Fibroblast of villous mesenchyme (primary cell): ENCODE data around the gene TAF7. TPM values are rescaled to one million over a fixed set of nuclear protein-coding genes. Genes with fewer than 3 reads are reported as not detected.

ENCODE experiments used
- DNase-seq: peaks from one replicate; pipeline ENCODE4 v3.0.0-alpha.2; 2010; ENCODE audit warnings: low read depth
- H3K4me3 ChIP-seq: 2 replicates; pipeline ENCODE4 v1.5.1; 2011; ENCODE audit warnings: low read depth, mild to moderate bottlenecking, low read length
- total RNA-seq: library from RNA; depleted of rRNA; stranded (reverse); fragments of >200 nt; gene quantifications from 2 replicates; pipeline ENCODE4 v1.2.3, GENCODE V29; 2012
- TF ChIP-seq, protein P1 (sequence below): IDR thresholded peaks from 2 replicates; pipeline ENCODE4 v1.5.1; 2012; ENCODE audit warnings: low read depth, mild to moderate bottlenecking, low read length; ENCODE audit not compliant: insufficient read depth

Gene TAF7
- total RNA-seq, 1 donor: 73.0 TPM

DNA sequence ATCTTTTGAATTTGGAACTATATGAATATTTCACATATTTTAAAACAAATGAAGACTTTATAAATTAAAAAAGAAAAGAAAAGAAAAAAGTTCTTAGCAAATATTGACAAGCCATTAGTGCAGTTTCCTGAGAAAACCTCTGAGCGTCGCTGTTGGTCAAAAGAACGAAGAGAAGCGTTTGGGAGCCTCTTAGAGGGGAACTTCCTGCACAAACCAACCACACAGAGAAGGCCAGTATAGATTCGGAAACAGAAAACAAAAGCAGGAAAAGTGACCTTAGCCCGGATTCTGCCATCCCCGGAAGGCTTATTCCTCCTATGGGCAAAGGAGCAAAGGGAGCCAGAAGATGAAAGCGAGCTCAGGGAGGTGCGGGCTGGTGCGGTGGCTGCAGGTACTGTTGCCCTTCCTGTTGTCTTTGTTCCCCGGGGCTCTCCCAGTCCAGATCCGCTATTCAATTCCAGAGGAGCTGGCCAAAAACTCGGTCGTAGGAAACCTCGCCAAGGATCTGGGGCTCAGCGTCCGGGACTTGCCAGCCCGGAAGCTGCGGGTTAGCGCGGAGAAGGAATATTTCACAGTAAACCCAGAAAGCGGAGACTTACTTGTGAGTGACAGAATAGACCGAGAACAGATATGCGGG is 39.3 kb upstream of the TAF7 start, which contains the start of gene PCDHGB2:
PCDHGB2 (plus strand) TSS at position 205 of the 637 bp plus-strand sequence; CDS start at position 347, 142 bp downstream.
- DNase-seq: peak; percentile 51
- TF ChIP-seq, protein P1, sequence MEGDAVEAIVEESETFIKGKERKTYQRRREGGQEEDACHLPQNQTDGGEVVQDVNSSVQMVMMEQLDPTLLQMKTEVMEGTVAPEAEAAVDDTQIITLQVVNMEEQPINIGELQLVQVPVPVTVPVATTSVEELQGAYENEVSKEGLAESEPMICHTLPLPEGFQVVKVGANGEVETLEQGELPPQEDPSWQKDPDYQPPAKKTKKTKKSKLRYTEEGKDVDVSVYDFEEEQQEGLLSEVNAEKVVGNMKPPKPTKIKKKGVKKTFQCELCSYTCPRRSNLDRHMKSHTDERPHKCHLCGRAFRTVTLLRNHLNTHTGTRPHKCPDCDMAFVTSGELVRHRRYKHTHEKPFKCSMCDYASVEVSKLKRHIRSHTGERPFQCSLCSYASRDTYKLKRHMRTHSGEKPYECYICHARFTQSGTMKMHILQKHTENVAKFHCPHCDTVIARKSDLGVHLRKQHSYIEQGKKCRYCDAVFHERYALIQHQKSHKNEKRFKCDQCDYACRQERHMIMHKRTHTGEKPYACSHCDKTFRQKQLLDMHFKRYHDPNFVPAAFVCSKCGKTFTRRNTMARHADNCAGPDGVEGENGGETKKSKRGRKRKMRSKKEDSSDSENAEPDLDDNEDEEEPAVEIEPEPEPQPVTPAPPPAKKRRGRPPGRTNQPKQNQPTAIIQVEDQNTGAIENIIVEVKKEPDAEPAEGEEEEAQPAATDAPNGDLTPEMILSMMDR: peak; percentile 40
- peak within 1 kb of the TSS; percentile 48 for H3K4me3 ChIP-seq

DNA sequence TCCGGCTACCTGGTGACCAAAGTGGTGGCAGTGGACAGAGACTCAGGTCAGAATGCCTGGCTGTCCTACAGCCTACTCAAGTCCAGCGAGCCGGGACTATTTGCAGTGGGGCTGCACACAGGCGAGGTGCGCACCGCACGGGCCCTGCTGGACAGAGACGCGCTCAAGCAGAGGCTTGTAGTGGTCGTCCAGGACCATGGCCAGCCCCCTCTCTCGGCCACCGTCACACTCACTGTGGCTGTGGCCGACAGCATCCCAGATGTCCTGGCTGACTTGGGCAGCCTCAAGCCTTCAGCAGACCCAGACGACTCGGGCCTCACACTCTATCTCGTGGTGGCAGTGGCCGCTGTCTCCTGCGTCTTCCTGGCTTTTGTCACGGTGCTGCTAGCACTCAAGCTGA is 36.4 kb upstream of the TAF7 start:
- no peak overlapping the region for H3K4me3 ChIP-seq
- TF ChIP-seq, protein P1: no peak
- no peak for DNase-seq

DNA sequence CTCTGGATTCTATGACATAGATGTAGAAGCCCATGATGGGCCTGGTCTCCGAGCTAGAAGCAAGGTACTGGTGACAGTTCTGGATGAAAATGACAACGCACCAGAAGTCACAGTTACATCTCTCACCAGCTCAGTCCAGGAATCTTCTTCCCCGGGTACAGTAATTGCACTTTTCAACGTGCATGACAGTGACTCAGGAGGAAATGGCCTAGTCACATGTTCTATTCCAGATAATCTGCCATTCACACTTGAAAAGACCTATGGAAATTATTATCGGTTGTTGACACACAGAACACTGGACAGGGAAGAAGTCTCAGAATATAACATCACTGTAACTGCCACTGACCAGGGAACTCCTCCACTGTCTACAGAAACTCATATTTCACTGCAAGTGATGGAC is 35.5 kb upstream of the TAF7 start:
- H3K4me3 ChIP-seq: no peak overlapping the region

DNA sequence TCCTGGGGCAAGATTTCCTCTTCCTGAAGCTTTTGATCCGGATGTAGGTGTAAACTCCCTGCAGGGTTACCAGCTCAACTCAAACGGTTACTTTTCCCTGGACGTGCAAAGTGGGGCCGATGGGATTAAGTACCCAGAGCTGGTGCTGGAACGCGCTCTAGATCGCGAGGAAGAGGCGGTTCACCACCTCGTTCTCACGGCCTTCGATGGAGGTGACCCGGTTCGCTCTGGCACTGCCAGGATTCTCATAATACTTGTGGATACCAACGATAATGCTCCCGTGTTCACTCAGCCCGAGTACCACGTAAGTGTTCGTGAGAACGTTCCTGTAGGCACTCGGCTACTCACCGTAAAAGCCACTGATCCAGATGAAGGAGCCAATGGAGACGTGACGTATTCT is 35.1 kb upstream of the TAF7 start:
- TF ChIP-seq, protein P1: no peak
- DNase-seq: no peak
- H3K4me3 ChIP-seq: peak overlapping the region; percentile 53

More for the DNA sequence above, 35.5 kb upstream of the TAF7 start:
- TF ChIP-seq, protein P1: no peak
- DNase-seq: no peak

DNA sequence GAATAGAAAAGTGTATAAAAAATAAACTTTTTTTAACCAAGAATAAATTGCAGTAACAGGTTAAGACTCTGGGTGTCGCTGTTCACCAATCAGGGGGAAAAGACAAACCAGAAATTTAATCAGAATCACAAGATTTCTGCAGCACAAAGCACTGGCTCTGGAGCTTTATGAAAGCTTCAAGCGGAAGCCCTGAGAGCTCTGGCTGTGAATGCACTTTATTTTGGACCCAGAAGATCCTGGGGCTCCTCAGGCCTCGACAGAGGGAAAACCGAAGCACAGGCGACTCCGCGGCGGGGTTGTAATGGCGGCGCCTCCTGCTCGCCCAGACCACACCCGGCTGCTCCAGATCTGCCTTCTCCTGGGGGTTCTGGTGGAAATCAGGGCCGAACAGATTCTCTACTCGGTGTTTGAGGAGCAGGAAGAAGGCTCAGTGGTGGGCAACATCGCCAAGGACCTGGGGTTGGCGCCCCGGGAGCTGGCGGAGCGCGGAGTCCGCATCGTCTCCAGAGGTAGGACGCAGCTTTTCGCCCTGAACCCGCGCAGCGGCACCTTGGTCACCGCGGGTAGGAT is 34.4 kb upstream of the TAF7 start, which contains the start of gene PCDHGA4:
PCDHGA4 (plus strand) TSS at position 122 of the 570 bp plus-strand sequence; CDS start at position 209, 87 bp downstream.
- H3K4me3 ChIP-seq: peak within 1 kb of the TSS; percentile 53
- peak; percentile 33 for DNase-seq
- TF ChIP-seq, protein P1: peak; percentile 60

DNA sequence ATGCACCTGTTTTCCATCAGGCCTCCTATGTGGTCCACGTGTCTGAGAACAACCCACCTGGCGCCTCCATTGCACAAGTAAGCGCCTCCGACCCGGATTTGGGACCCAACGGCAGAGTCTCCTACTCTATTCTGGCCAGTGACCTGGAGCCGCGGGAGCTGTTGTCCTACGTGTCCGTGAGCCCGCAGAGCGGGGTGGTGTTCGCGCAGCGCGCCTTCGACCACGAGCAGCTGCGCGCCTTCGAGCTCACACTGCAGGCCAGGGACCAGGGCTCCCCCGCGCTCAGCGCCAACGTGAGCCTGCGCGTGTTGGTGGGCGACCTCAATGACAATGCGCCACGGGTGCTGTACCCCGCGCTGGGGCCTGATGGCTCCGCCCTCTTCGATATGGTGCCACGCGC is 31.0 kb upstream of the TAF7 start:
- H3K4me3 ChIP-seq: no peak overlapping the region
- TF ChIP-seq, protein P1: no peak
- DNase-seq: no peak
